DMS153 treated with DMSO at 0.1 percent for 48 hours (cell line): ENCODE results near the gene TMCO4.

Experiments used
- DNase-seq: peaks from one replicate; lab custom pipeline; 2025; ENCODE audit not compliant: unreplicated experiment; lab: John Stamatoyannopoulos, UW

The TMCO4 gene

GRCh38 chr1:19750882-19751276 is 48.8 kb downstream of the TMCO4 start:
- no peak for DNase-seq

GRCh38 chr1:19750101-19750881 is 49.4 kb downstream of the TMCO4 start:
- DNase-seq = no peak

GRCh38 chr1:19749685-19750084 is 50.0 kb downstream of the TMCO4 start:
- DNase-seq = no peak

- DNase-seq = no peak
These were observed 52.0 kb downstream of the TMCO4 start for GRCh38 chr1:19747761-19748160.

GRCh38 chr1:19744886-19745285 is 54.8 kb downstream of the TMCO4 start:
- DNase-seq = no peak

- DNase-seq = no peak
These were observed 55.4 kb downstream of the TMCO4 start for GRCh38 chr1:19744335-19744743.

- DNase-seq = no peak
These were observed 55.9 kb downstream of the TMCO4 start for GRCh38 chr1:19743793-19744192.

GRCh38 chr1:19743180-19743579 is 56.5 kb downstream of the TMCO4 start:
- no peak for DNase-seq

GRCh38 chr1:19739628-19740027 is 60.1 kb downstream of the TMCO4 start:
- DNase-seq = no peak

GRCh38 chr1:19738669-19739068 is 61.0 kb downstream of the TMCO4 start:
- no peak for DNase-seq

- no peak for DNase-seq
These were observed 61.6 kb downstream of the TMCO4 start for GRCh38 chr1:19738076-19738475.

- no peak for DNase-seq
These were observed 62.5 kb downstream of the TMCO4 start for GRCh38 chr1:19737104-19737825.

GRCh38 chr1:19735440-19736127 is 64.1 kb downstream of the TMCO4 start:
- DNase-seq = no peak

- DNase-seq = no peak
These were observed 65.2 kb downstream of the TMCO4 start for GRCh38 chr1:19734472-19734999.

GRCh38 chr1:19734056-19734455 is 65.7 kb downstream of the TMCO4 start:
- no peak for DNase-seq

- no peak for DNase-seq
These were observed 66.1 kb downstream of the TMCO4 start for GRCh38 chr1:19733615-19734014.

- DNase-seq = no peak
These were observed 68.3 kb downstream of the TMCO4 start for GRCh38 chr1:19731311-19731821.

- DNase-seq = no peak
These were observed 68.9 kb downstream of the TMCO4 start for GRCh38 chr1:19730793-19731192.

- DNase-seq = no peak
These were observed 69.5 kb downstream of the TMCO4 start for GRCh38 chr1:19730232-19730631.

- no peak for DNase-seq
These were observed 71.1 kb downstream of the TMCO4 start for GRCh38 chr1:19728413-19729145.

- no peak for DNase-seq
These were observed 74.1 kb downstream of the TMCO4 start for GRCh38 chr1:19725606-19726005.
